ENCODE results near the gene RAB11FIP3. TPM values are rescaled to one million over a fixed set of nuclear protein-coding genes. Genes with fewer than 3 reads are reported as not detected.

RAB11FIP3 gene
- total RNA-seq, 2 donors from 2014 or later, result 19.9 to 43.8 TPM

DNA sequence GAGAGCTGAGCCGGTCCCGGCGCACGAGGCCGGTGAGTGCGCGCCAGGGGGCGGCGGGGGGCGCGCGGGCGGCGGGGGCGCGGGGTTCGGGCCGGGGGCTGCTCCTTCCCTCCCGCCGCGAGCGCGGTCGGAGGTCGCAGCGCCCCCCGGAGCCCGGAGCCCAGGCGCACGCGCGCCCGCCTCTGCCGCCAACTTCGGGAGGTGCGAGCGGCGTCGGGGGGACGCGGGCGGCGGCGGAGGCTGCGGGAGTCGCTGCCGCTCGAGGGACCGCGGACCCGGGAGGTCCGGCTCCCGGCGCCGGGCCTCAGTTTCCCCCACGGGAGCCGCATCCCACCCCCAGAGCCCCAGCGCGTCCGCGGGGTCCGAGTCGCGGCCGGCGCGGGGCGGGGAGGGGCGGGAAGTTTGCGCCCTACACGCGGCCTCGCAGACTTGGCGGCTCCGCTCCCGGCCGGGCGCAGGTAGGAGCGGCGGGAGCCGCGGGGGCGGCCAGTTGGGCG, 134.8 kb downstream of the RAB11FIP3 start, which contains the start of gene PRR35:
Gene PRR35, plus strand, starts transcription at position 191 of the 497 bp plus-strand sequence. CDS start 2,901 bp downstream, outside the sequence.
- TF ChIP-seq, protein P1, sequence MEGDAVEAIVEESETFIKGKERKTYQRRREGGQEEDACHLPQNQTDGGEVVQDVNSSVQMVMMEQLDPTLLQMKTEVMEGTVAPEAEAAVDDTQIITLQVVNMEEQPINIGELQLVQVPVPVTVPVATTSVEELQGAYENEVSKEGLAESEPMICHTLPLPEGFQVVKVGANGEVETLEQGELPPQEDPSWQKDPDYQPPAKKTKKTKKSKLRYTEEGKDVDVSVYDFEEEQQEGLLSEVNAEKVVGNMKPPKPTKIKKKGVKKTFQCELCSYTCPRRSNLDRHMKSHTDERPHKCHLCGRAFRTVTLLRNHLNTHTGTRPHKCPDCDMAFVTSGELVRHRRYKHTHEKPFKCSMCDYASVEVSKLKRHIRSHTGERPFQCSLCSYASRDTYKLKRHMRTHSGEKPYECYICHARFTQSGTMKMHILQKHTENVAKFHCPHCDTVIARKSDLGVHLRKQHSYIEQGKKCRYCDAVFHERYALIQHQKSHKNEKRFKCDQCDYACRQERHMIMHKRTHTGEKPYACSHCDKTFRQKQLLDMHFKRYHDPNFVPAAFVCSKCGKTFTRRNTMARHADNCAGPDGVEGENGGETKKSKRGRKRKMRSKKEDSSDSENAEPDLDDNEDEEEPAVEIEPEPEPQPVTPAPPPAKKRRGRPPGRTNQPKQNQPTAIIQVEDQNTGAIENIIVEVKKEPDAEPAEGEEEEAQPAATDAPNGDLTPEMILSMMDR (IDR thresholded peaks at IDR 0.05), result no peak
- Histone ChIP-seq H3K4me1 (peaks cover 0 to 15% of the 10 kb centered on the region in 2 donors), H3K9me3 (no peaks in the 10 kb centered on the region), H3K27me3 (peaks cover 9 to 16% of the 10 kb centered on the region in 2 donors), H3K36me3 (no peaks in the 10 kb centered on the region), H3K4me3 (no peak within 1 kb of the TSS), H3K27ac (no peak within 1 kb of the TSS)
- DNase-seq (ENCODE audit: low spot score), result no peak

DNA sequence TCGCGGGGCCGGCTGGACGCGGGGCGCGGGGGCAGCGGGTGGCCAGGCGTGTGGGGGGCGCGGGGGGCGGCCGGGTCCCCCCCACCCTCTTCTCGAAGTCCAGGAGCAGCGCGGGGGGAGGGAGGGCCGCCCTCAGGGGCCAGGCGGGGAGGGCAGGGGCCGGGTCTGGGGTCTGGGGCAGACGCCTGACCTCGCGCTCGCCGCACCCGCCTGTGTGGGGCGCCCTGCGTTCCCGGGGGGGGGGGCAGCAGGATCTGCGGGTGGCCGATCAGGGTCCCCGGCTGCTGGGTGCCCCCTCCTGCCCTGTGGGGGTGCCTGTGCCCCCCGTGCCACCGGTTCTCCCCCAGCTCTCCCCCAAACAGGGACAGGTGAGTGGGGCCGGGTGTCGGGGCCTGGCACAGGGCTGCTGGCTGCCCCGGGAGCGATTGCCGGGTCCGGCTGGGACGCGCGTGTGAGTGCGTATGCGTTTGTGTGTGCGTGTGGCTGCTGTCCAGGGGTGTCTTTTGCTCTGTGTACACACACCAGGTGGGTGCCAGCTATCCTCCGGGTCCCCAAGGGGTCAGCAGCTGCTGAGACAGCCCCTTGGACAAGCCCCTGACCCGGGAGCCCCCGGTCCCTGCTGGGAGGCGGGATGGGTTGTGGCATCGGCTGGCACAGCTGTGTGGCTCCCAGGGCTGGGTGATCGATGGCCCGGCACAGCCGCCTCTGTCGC, 135.4 kb downstream of the RAB11FIP3 start:
- H3K4me1 ChIP-seq, result peaks cover 0 to 21% of the 10 kb centered on the region in 2 donors
- peaks cover 9 to 16% of the 10 kb centered on the region in 2 donors for H3K27me3 ChIP-seq
- no peak overlapping the region for H3K4me3 ChIP-seq
- no peaks in the 10 kb centered on the region for H3K9me3 ChIP-seq
- no peaks in the 10 kb centered on the region for H3K36me3 ChIP-seq
- no peak for DNase-seq (ENCODE audit: low spot score)
- TF ChIP-seq, protein P1 (IDR thresholded peaks at IDR 0.05), result no peak
- H3K27ac ChIP-seq, result no peak overlapping the region

DNA sequence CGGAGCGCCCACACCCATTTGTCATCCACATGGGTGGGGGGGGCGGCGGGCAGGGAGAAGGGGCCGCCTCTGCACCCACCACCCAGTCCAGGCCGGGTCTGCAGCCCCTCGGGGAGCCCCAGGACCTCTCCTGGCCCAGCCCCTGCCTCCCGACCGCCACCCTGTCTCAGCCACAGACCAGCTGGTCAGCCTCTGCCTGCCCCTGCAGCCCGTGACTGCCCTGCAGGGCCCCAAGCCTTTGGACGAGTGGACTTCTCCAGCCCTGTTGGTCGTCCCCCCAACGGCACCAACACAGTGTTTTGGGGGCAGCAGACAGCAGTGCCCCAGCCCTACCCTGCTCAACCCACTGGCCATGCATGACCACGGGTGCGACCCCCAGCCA, 136.0 kb downstream of the RAB11FIP3 start:
- Histone ChIP-seq H3K36me3 (no peaks in the 10 kb centered on the region), H3K27ac (no peak overlapping the region), H3K4me1 (peaks cover 0 to 27% of the 10 kb centered on the region in 2 donors), H3K9me3 (no peaks in the 10 kb centered on the region), H3K27me3 (peaks cover 9 to 16% of the 10 kb centered on the region in 2 donors), H3K4me3 (no peak overlapping the region)
- DNase-seq (ENCODE audit: low spot score), result no peak
- TF ChIP-seq, protein P1 (IDR thresholded peaks at IDR 0.05), result no peak

GRCh38 chr16:561957-562938, 136.8 kb downstream of the RAB11FIP3 start:
- Histone ChIP-seq H3K27ac (no peak overlapping the region), H3K36me3 (no peaks in the 10 kb centered on the region), H3K4me3 (no peak overlapping the region), H3K9me3 (no peaks in the 10 kb centered on the region), H3K4me1 (peaks cover 0 to 35% of the 10 kb centered on the region in 2 donors), H3K27me3 (peaks cover 9 to 16% of the 10 kb centered on the region in 2 donors)
- no peak for DNase-seq (ENCODE audit: low spot score)
- TF ChIP-seq, protein P1 (IDR thresholded peaks at IDR 0.05), result no peak

- Histone ChIP-seq H3K4me1 (peaks cover 0 to 44% of the 10 kb centered on the region in 2 donors), H3K27ac (no peak overlapping the region), H3K36me3 (no peaks in the 10 kb centered on the region), H3K4me3 (no peak overlapping the region), H3K27me3 (peaks cover 9 to 16% of the 10 kb centered on the region in 2 donors), H3K9me3 (no peaks in the 10 kb centered on the region)
- TF ChIP-seq, protein P1 (IDR thresholded peaks at IDR 0.05), result no peak
- DNase-seq (ENCODE audit: low spot score), result no peak
Measured at GRCh38 chr16:563072-563644, 137.7 kb downstream of the RAB11FIP3 start.

Data from right atrium auricular region (tissue), 2 donors.